ENCODE measurements around the gene CEP250.

- TF ChIP-seq EZH2 (IDR thresholded peaks at IDR 0.05; ENCODE audit: borderline replicate concordance, low read depth, low read length, severe bottlenecking) (no peak), CTCF (IDR thresholded peaks at IDR 0.05; ENCODE audit: borderline replicate concordance, extremely low read depth, low read length, poor library complexity, severe bottlenecking) (no peak)
Observed at GRCh38 chr20:35497320-35497719, 41.9 kb downstream of the CEP250 start.

All from DND-41 (cell line).